Central memory CD4-positive, alpha-beta T cell (primary cell): ENCODE data around the gene FAM98C.
A peak's percentile ranks its signal among the peaks of the same experiment; 100 is the strongest.

Experiments used
- DNase-seq: peaks from one replicate; pipeline ENCODE4 v3.0.0; 2022

The FAM98C gene

DNA sequence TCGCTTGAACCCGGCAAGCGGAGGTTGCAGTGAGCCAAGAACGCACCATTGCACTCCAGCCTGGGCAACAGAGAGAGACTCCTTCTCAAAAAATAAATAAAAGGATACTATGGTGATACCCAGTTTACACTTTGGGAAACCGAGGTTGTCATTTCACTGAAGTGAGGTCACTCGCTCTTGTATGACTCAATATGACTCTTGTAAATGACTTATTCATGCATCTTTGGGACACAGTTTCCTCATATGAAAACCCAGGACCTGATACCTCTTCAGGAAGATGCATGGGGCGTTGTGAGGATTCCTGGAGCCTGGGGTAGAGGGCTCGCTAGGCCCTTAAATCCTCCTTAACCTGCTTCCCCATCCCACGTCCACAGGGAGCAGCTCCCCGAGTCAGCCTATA, 24.0 kb upstream of the FAM98C start:
- no peak for DNase-seq

DNA sequence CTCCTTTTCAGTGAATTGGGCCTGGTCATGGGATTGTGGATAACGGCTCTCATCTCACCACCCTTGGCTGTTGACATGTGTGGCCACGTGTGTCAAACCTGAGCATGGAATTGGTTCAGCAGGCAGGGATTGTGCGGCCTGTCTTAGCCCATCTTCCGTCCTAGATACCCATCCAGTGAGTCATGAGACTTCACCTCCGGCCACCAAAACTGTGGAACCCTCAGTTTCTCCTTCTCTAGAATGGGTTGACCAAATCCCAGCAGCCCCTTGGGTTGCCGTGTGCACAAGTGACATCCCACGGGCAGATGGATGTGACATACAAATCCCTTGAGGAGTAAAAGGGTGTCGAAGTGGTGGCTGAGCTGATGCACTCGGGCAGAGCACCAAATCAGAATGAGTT, 21.8 kb upstream of the FAM98C start:
- no peak for DNase-seq

DNA sequence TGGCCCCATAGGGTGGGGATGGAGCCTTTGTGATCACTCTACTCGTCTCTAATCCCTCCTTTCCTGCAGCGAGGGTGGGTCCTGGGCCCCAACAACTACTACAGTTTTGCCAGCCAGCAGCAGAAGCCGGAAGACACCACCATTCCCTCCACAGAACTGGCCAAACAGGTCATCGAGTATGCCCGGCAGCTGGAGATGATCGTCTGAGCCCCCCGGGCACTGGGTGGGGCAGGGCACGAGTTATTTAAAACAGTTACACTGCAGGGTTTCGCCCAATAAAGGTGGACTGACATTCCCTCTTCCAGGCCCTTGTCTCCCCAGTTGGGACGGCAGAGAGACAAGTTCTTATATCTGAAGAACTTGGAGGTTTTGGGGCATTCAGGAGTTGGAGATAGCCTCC, 19.7 kb upstream of the FAM98C start:
- no peak for DNase-seq

DNA sequence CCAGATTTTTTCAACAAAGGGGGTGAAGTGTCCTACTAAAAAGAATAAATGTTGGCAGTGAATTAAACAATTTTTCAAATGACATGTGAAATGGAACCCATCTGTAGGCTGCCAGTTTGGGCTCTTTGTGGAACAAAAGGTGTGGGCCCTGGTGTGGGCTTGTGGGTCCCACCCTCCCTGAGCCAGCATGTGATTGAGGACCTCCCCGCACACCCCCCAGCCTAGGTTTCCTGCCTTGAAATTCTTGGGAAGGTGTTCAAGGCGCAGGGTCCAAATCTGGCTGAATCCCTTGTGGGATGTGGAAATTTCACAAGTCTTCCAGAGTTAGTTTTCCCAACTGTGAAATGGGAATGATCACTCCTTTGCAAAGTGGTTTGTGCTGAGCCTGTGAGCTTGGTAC, 19.1 kb upstream of the FAM98C start:
- no peak for DNase-seq

DNA sequence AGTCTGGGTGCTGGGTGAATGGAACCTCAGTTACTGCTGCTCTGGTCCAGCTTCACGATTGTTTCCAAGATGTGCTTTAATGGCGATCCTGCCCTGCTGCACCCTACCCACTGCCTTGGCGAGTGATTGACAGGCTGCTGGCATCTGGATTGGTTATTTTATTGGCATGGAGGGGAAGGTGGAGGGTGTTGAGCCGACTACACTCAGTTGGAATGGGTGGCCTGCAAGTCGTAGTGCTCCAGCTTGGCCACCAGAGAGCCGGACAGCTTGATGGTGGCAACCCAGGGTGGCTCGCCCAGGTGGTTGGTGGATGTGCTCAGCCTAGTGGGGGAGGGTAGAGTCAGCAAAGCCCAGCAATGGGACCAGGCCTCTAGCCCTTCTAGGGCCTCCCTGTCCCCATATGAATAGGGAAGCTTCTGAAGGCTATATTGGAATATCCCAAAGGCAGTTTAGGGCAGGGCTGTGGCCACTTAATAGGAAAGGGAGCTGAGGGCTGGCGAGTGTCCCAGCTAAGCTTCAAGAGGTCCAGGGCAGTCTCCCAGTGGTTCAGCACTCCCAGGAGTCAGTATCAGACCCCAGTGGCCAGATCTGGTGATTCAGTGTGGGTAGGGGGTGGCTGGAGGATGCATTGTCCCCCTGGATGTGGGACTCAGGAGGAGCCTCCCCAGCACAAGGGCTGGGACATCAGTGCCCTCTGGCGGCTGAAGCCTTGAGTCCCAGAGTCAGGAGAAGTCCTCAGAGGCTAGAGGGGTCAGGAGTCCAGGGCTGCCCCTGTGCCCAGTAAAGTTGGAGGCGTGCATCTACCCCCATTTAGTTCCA, 18.5 kb upstream of the FAM98C start:
- DNase-seq, result no peak

DNA sequence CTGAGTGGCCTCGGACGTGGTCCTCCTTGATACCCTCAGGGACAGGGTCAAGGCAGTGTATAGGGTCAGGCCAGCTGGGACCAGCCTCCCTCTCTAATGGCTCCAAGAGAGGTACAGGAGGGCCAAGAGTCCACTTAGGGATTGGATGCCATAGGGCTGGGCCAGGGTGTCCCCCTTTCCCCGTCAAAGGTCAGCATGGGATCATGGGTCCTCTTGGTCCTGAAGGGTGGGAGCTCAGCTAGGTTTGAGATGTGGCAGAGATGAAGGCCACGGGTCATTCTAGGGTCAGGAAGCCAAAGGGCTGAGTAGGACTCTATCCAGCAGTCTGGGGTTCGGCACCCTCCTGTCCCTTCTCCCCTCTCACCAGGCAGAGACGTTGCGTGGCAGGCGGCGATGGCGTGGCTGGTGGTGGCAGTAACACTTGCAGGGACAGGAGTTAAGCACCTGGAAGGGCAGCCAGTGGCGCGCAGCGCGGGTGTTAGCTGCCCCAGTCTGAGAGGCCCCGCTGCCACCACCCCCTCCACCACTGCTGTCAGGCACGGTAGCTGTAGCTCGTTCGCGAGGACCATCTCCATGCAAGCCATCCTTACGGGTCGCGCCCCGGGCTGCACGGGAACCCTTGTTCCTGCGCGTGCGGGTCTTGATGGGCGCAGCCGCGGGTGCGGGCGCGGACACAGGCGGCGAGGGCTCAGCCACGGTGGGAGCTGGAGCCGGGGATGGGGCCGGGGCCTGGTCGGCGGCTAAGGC, 17.7 kb upstream of the FAM98C start:
- no peak for DNase-seq

DNA sequence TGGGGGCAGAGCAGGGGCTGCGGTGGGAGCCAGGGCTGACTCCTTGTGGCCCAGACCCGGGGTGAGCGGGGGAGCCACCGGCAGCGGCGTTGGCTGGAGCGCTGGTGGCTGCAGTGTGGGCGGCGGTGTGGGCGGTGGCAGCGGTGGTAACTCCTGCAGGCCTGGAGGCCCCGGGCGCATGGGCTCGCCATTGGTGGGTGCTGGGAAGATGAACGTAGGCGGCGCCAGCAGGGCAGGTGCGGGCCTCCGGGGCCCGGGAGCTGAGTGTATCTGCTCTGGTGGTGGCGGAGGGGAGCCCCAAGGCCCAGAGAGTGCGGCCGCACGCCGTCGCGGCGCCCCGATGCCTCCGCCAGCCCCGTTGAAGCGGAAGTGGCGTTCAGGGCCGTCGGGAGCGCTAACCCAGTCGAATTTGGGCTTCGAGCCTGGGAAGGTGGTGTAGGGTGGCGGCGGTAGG, 17.1 kb upstream of the FAM98C start:
- no peak for DNase-seq

DNA sequence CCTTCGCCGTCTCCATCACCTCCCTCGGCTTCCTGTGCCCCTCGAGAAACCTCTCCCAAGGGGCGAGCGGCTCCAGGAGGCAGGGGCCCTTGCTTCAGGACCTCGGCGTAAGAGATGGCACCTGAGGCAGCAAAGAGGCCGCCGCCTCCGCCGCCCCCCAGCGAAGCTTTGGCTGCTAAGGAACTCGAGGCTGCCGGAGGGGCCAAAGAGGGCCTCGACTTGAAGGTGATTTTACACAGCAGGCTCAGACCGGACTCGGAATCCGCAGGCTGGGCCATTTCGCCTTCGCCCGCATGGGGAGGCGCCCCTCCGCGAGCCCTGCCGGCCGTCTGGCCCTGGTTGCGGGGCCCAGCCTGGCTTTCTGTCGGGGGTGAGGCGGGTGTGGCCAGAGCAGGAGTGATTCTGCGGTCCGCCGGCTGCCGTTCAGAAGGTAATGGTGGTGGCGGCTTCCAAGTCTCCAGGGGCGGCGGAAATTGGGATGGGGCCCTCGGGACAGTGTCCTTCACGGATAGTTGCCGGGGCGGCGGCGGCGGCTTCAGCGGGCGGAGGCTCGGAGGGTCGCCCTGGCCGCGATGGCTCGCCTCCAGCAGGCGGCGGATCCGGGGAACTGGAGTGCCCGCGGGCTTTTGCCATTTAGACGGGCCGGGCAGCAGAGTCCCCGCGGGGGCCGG, 16.5 kb upstream of the FAM98C start:
- no peak for DNase-seq

DNA sequence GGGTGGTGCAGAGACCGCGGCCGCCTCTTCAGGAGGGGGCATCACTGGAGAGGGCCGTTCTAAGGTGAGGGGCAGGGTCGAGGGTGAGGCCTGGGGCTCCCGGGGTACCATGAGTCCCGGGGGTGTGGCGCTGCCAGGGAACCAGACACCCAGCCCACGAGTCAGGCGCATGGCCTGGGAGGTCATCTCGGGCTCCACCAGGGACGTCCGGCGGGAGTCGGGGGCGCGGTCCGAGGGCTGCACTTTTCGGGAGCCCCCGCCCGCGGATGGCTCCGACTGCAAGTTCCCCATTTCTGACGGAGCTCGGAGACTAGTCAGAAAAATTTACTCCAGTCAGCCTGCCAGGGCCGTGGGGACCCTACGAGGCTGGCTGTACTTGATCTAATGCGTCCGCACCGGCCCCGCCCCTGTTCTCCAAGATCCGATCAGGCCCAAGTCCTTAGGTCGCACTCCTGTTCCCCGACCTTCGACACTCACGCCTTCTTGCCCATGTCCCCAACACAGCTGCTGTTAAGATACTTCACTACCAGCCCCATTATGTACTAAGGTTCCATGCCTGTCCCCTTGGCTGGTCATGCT, 15.8 kb upstream of the FAM98C start:
- DNase-seq, result no peak

DNA sequence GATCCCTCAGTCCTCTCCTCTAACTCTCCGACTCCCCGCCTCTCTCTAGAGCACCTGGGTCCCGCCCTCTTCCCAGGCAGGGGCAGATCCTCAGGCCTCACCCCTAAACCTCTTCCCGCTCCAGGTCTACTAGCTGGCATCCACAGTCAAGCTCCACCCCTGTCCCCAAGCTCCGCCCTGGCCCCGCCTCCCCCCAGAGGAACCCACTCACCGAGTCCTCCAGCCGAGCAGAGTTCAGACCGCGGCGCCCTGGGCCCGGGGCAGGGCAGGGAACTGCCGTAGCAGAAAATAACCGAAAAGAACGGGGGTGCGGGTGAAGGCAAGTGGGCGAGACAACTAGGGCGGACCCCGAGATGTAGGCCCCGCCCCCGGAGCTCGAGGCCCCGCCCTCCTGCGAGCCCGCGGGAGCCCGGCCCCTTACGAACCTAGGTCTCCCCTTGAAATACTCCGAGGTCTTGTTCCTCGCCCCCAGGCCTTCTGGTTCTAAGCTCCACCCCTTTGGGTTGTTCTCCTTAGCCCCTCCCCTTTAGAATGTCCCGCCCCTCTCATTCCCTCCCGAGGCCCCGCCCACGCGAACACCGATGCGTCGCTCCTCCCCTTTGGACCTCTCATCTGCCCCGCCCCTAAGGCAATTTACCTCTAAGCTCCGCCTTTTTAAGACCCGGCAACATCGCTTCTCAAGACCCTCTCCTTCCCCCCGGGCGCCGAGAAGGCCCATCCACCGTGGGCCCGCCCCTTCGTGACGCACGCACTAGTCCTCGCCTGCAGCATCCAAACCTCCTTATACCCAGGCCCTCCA, 15.1 kb upstream of the FAM98C start, which contains the start of gene GGN:
TSS of gene GGN (minus strand) at position 485 of the 799 bp plus-strand sequence. CDS start 773 bp downstream, outside the sequence.
- DNase-seq, result peak; percentile 72

DNA sequence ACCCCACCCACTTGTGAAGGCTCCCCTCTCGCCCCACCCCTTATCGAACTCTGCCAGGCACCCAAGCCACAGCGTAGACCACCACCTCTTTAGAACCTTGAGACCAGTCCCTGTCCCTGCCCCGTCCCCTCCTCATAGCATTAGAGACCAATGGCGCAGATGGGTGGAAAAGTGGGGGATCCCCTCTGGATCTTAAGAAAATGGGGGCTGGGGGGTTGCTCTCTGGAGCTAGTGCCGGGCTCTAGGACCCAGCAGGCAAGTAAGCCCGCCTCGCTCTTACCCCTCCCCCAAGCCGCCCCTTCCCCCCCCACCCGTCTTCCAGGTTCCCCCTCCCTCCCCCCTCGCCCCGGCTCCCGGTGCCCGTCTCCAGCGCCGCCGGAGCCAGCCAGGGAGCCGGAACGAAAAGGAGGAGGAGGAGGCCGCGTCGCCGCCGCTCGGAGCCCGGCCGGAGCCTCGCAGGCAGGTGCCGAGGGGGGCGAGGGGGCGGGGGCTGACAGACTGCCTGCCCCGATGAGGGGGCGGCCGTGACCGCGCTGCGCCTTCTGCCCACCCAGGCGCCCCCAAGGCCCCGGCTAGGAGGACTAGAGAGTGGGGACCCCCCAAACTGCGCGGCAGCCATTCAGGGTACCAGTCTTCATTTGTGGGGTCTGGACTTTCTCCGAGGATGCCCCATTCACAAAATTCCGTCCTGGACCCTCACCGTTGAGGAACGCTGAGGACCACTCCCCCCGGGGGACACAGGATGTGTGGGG, 14.4 kb upstream of the FAM98C start, which contains the start of gene SPRED3:
TSS of gene SPRED3 (plus strand) at position 349 of the 752 bp plus-strand sequence. CDS start 1,606 bp downstream, outside the sequence.
- no peak for DNase-seq

DNA sequence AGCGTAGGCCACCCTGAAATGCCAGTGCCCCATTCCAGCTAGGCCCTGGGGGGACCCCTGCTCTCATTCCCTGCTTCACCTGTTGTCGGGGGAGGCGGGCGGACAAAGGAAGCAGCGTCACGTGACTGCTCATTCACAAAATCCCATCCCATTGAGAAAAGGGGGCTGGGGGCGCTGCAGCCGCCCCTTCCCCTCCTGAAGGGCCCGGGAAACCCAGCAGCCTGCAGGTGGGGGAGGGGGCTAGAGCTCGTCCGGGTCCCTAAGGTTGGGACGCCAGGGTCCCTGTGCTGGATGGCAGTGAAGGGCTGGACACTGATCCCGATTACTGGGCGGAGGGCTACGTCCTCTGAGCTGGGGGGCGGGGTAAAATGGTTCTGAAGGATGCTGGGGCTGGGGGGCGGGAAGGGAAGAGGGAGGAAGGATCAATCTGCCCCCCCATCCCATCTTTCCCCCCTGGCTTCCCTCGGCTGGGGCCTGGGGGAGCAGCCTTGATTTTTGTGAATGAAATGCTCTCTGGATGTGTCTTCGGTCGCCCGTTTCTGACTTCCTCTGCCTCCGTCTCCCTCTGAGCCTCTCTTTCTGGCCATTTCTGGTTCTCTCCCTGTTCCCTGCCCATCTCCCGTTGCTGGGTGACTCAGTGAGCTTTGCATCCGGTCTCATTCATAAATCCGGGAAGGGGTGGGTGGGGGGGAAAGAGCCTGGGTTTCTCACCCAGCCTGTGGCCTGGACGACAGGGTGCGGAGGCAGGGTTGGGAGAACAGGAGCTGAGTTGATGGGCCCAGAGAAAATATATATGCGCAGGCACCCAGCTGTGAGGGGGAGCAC, 13.6 kb upstream of the FAM98C start:
- DNase-seq, result no peak

DNA sequence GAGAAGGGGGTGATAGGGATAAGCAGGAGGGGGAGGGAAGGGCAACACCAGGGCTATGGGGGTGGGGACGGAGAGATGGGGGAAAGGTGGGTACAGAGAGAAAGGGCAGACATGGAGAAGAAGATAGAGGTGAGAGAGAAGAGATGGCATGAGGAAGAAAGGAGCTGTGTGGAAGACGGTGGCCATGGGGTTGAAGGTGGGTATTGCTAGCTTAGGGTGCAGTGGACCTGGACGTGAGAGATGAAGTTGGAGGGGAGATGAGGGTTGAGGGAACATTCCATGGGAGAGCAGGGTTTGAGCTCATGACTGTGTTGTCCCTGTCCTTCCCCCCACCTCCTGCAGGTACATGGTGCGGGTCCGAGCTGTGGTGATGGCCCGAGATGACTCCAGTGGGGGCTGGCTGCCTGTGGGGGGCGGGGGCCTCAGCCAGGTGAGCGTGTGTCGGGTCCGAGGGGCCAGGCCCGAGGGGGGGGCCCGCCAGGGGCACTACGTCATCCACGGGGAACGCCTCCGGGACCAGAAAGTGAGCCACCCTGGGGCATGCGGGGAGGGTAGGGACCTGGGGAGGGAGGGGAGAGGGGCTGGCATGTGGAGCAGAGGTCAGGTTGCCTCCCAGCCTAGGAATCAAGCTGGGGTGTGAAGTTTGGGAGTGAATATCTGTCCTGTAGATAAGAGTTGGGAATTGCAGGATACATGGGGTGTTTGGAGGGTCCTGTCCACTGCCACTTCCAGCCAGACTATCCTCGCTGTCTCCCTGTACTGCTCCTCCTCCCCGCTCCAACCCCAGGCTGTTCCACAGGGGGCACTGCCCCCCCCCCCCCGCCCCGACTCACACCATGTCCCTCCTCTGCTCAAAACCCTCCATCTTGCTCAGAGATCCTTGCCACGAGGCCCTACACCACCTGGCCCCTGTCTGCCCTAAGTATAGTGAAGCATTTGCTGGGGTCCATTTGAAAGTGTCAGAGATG, 12.7 kb upstream of the FAM98C start:
- no peak for DNase-seq

DNA sequence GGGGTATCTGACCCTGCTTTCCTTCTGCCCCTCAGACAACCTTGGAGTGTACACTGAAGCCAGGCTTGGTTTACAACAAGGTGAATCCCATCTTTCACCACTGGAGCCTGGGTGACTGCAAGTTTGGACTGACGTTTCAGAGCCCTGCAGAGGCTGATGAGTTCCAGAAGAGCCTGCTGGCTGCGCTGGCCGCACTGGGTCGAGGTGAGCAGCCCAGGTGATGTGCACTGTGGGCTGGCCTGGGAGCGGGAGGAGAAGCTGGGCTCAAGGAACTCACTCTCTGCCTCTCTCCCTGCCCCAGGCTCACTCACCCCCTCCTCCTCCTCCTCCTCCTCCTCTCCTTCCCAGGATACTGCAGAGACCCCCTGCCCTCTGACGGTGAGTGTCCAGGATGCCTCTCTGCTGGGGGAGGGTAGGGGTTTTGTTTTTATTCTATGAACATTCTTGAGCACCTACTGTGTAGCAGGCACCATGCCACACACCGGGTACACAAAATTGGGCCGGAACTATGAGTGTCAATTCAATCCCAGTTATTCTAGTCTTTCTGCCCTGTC, 10.9 kb upstream of the FAM98C start:
- no peak for DNase-seq

DNA sequence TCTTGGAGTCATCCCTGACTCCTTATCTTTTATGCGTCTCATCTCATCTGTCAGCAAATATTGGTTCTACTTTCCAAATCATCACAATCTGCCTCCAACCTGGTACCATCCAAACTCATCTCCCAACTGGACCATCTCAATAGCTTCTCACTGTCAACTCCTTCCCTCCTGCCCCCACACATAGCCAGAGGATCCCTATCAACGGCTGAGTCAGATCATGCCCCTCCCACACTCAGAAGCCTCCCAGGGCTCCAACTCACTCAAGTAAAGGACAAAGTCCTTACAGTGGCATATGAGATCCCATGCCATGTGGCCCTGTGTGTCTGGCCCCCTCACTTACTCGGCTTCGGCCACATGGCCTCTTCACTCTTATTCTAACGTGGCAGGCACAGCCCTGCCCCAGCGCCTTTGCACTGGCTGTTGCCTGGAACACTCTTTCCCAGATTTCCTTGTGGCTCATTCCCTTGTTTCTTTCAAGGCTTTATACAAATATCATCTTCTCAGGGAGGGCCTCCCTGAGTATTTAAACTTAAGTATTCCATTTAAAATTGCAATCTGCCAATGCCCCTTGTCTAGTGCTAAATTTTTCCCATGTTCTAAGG, 10.1 kb upstream of the FAM98C start:
- DNase-seq, result no peak

DNA sequence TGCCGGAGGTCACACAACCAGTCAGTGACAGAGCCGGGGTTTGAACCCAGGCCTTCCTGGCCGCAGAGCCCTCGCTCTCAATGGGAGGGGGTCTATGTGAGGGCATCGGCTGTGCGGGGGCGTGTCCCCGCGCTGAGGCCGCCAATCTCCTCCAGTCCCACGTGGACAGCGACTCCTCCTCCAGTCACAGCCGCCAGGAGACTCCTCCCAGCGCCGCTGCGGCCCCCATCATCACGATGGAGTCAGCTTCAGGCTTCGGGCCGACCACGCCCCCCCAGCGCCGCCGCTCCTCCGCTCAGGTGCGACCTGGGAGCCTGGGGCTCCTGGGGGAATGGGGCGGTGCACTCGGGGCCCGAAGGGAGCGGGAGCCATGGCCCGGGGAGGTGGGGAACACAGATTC, 8.4 kb upstream of the FAM98C start:
- DNase-seq, result peak; percentile 56

DNA sequence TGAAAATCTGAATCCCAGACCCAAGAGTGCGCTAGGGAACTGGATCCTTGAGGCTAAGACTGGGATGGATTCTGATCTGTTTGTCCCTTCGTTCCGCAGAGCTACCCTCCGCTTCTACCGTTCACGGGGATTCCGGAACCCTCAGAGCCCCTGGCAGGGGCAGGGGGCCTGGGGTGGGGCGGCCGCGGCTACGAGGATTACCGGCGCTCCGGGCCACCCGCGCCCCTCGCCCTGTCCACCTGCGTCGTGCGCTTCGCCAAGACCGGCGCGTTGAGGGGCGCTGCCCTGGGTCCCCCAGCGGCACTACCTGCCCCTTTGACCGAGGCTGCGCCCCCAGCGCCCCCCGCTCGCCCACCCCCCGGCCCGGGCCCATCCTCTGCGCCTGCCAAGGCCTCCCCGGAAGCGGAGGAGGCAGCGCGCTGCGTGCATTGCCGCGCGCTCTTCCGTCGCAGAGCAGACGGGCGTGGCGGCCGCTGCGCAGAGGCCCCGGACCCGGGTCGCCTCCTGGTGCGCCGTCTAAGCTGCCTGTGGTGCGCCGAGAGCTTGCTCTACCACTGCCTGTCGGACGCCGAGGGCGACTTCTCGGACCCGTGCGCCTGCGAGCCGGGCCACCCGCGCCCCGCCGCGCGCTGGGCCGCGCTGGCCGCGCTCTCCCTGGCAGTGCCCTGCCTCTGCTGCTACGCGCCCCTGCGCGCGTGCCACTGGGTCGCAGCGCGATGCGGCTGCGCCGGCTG, 7.3 kb upstream of the FAM98C start:
- DNase-seq, result peak; percentile 45

DNA sequence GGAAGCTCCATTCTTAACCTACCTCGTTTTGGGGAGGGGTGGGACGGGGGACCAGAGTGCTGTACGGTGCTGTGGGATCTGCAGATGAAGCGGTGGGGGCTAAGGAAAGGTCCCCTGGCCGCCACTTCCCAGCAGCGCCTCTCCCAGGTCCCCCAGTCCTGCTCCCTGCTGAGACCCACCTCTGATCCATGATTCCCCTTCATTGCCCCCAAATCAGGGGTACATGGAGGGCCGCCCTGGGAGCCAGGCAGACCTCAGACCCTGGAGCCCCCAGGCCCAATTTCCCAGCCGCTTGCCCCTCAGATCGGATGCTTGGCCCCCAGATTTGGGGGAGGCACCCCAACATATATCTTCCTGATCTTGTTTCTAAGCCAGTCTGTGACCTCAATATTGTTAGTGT, 3.8 kb upstream of the FAM98C start:
- no peak for DNase-seq
